Measurements from ENCODE around the gene MEX3C. TPM values are rescaled to one million over a fixed set of nuclear protein-coding genes. Genes with fewer than 3 reads are reported as not detected.

The MEX3C gene
- total and polyA plus RNA-seq, 2 donors (not counting 1 experiment from before 2014, with no cell fraction given): 39.8 to 41.8 TPM

DNA sequence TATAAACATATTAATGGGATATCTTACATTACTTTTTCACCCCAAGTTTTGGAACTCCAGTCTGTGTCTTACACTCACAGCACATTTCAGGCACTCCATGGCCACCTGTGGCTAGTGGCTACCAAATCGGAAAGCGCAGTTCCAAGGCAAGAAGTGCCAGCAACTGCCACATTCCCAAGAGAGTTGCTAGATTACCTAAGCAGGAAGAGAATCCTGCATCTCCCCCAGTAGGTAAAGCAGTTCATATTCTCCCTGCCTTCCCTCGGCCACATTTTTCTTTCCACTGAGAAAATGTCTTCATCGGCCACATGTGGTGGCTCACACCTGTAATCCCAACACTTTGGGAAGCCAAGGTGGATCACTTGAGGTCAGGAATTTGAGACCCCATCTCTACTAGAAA, 62.8 kb downstream of the MEX3C start:
- H3K9ac ChIP-seq (ENCODE audit: insufficient read depth, low read length): no peak overlapping the region
- no peak overlapping the region for H3K4me2 ChIP-seq (ENCODE audit: extremely low read depth, insufficient read depth, low read length)

GRCh38 chr18:51133580-51134160, 63.8 kb downstream of the MEX3C start:
- no peak overlapping the region for H3K4me3 ChIP-seq (replicated peaks in 1 of 4; ENCODE audit: control extremely low read depth in 1 of 4, insufficient read depth in 1 of 4, low read depth in 3 of 4, low read length in 4 of 4)
- TF ChIP-seq CTCF (conservative IDR thresholded peaks at IDR 0.05 in 1 of 2, IDR thresholded peaks at IDR 0.05 in 1 of 2; ENCODE audit: low read depth in 1 of 2, low read length in 2 of 2) (no peak), EZH2 (IDR thresholded peaks at IDR 0.05; ENCODE audit: low read length, missing control alignments) (no peak)
- peak in 1 of 2 donors; percentile 1 for DNase-seq (ENCODE audit: low read depth in 2 of 2)

More for the DNA sequence above, 62.8 kb downstream of the MEX3C start:
- Histone ChIP-seq H3K4me1 (ENCODE audit: control insufficient read depth, extremely low read depth, insufficient read depth, low read length) (no peaks in the 10 kb centered on the region), H4K20me1 (ENCODE audit: control insufficient read depth, extremely low read depth, insufficient read depth, low read length) (no peaks in the 10 kb centered on the region), H3K79me2 (ENCODE audit: control insufficient read depth, insufficient read depth, low read length) (no peaks in the 10 kb centered on the region), H3K36me3 (ENCODE audit: control insufficient read depth, insufficient read depth, low read length) (no peaks in the 10 kb centered on the region), H3K4me3 (replicated peaks in 1 of 4; ENCODE audit: control extremely low read depth in 1 of 4, insufficient read depth in 1 of 4, low read depth in 3 of 4, low read length in 4 of 4) (no peak overlapping the region), H3K9me3 (ENCODE audit: control insufficient read depth, insufficient read depth, low read depth, low read length) (no peaks in the 10 kb centered on the region), H2AFZ (ENCODE audit: low read length) (no peak overlapping the region), H3K27ac (ENCODE audit: insufficient read depth, low read length) (no peak overlapping the region), H3K27me3 (ENCODE audit: control insufficient read depth, insufficient read depth, low read length) (no peaks in the 10 kb centered on the region)
- DNase-seq (ENCODE audit: low read depth in 2 of 2): no peak
- TF ChIP-seq CTCF (conservative IDR thresholded peaks at IDR 0.05 in 1 of 2, IDR thresholded peaks at IDR 0.05 in 1 of 2; ENCODE audit: low read depth in 1 of 2, low read length in 2 of 2) (no peak), EZH2 (IDR thresholded peaks at IDR 0.05; ENCODE audit: low read length, missing control alignments) (no peak)

GRCh38 chr18:51132256-51132935, 65.1 kb downstream of the MEX3C start:
- no peaks in the 10 kb centered on the region for H4K20me1 ChIP-seq (ENCODE audit: control insufficient read depth, extremely low read depth, insufficient read depth, low read length)
- no peak overlapping the region for H3K4me2 ChIP-seq (ENCODE audit: extremely low read depth, insufficient read depth, low read length)
- no peak overlapping the region for H3K4me3 ChIP-seq (replicated peaks in 1 of 4; ENCODE audit: control extremely low read depth in 1 of 4, insufficient read depth in 1 of 4, low read depth in 3 of 4, low read length in 4 of 4)
- H3K27ac ChIP-seq (ENCODE audit: insufficient read depth, low read length): no peak overlapping the region
- no peak overlapping the region for H3K9ac ChIP-seq (ENCODE audit: insufficient read depth, low read length)
- no peaks in the 10 kb centered on the region for H3K79me2 ChIP-seq (ENCODE audit: control insufficient read depth, insufficient read depth, low read length)
- H3K4me1 ChIP-seq (ENCODE audit: control insufficient read depth, extremely low read depth, insufficient read depth, low read length): no peaks in the 10 kb centered on the region
- H3K27me3 ChIP-seq (ENCODE audit: control insufficient read depth, insufficient read depth, low read length): no peaks in the 10 kb centered on the region
- no peak overlapping the region for H2AFZ ChIP-seq (ENCODE audit: low read length)
- no peaks in the 10 kb centered on the region for H3K9me3 ChIP-seq (ENCODE audit: control insufficient read depth, insufficient read depth, low read depth, low read length)
- no peaks in the 10 kb centered on the region for H3K36me3 ChIP-seq (ENCODE audit: control insufficient read depth, insufficient read depth, low read length)
- no peak for TF ChIP-seq EZH2 (IDR thresholded peaks at IDR 0.05; ENCODE audit: low read length, missing control alignments)
- TF ChIP-seq CTCF (conservative IDR thresholded peaks at IDR 0.05 in 1 of 2, IDR thresholded peaks at IDR 0.05 in 1 of 2; ENCODE audit: low read depth in 1 of 2, low read length in 2 of 2): no peak
- no peak for DNase-seq (ENCODE audit: low read depth in 2 of 2)

More at GRCh38 chr18:51133580-51134160, 63.8 kb downstream of the MEX3C start:
- Histone ChIP-seq H2AFZ (ENCODE audit: low read length) (no peak overlapping the region), H3K27ac (ENCODE audit: insufficient read depth, low read length) (no peak overlapping the region), H3K36me3 (ENCODE audit: control insufficient read depth, insufficient read depth, low read length) (no peaks in the 10 kb centered on the region), H4K20me1 (ENCODE audit: control insufficient read depth, extremely low read depth, insufficient read depth, low read length) (no peaks in the 10 kb centered on the region), H3K9ac (ENCODE audit: insufficient read depth, low read length) (no peak overlapping the region), H3K79me2 (ENCODE audit: control insufficient read depth, insufficient read depth, low read length) (no peaks in the 10 kb centered on the region), H3K4me2 (ENCODE audit: extremely low read depth, insufficient read depth, low read length) (no peak overlapping the region), H3K4me1 (ENCODE audit: control insufficient read depth, extremely low read depth, insufficient read depth, low read length) (no peaks in the 10 kb centered on the region), H3K27me3 (ENCODE audit: control insufficient read depth, insufficient read depth, low read length) (no peaks in the 10 kb centered on the region), H3K9me3 (ENCODE audit: control insufficient read depth, insufficient read depth, low read depth, low read length) (no peaks in the 10 kb centered on the region)
